HG03139 (cell line): ENCODE results near the gene ZC3H4.

Experiments
- ATAC-seq: cut with Tn5 transposase; IDR thresholded peaks from one replicate; pipeline ENCODE4 v1.9.1; 2021; ENCODE audit not compliant: unreplicated experiment

The ZC3H4 gene

GRCh38 chr19:47022541-47023447 lies 90.8 kb downstream of the ZC3H4 start:
- ATAC-seq: no peak

GRCh38 chr19:47022140-47022536 lies 91.4 kb downstream of the ZC3H4 start:
- no peak for ATAC-seq

- no peak for ATAC-seq
These were observed 91.9 kb downstream of the ZC3H4 start for GRCh38 chr19:47021536-47022139.

GRCh38 chr19:47020992-47021496 lies 92.5 kb downstream of the ZC3H4 start:
- no peak for ATAC-seq

GRCh38 chr19:47020132-47020805 lies 93.3 kb downstream of the ZC3H4 start:
- no peak for ATAC-seq

- no peak for ATAC-seq
These were observed 94.0 kb downstream of the ZC3H4 start, which contains the start of gene NPAS1 for GRCh38 chr19:47019431-47020041. TSS of gene NPAS1 (plus strand) at chr19:47019837. CDS start at chr19:47021048, 1,211 bp downstream.

GRCh38 chr19:47018923-47019322 lies 94.7 kb downstream of the ZC3H4 start:
- no peak for ATAC-seq
